Fibroblast of lung (primary cell): ENCODE data around the gene IFTAP. TPM values are rescaled to one million over a fixed set of nuclear protein-coding genes. Genes with fewer than 3 reads are reported as not detected.

ENCODE experiments used
- DNase-seq, 2 donors: peaks; one replicate each; pipeline versions ENCODE4 v3.0.0 to v3.0.0-alpha.2; 2010; ENCODE audit warnings: low read depth in 2 of 2
- H2AFZ ChIP-seq: 2 replicates; pipeline ENCODE4 v1.5.1; 2012; ENCODE audit warnings: low read length, control low read depth, inconsistent platforms
- H3K27ac ChIP-seq: 2 replicates; pipeline ENCODE4 v1.5.1; 2011; ENCODE audit warnings: low read length, control low read depth; ENCODE audit not compliant: insufficient read depth
- H3K27me3 ChIP-seq: 2 replicates; pipeline ENCODE4 v1.5.1; 2011; ENCODE audit warnings: mild to moderate bottlenecking, low read length; ENCODE audit not compliant: control insufficient read depth, insufficient read depth
- H3K36me3 ChIP-seq: 2 replicates; pipeline ENCODE4 v1.5.1; 2011; ENCODE audit warnings: low read length; ENCODE audit not compliant: control insufficient read depth, insufficient read depth
- H3K4me1 ChIP-seq: 2 replicates; pipeline ENCODE4 v1.5.1; 2011; ENCODE audit warnings: low read length; ENCODE audit not compliant: control insufficient read depth, insufficient read depth; ENCODE audit errors: extremely low read depth
- H3K4me2 ChIP-seq: 2 replicates; pipeline ENCODE4 v1.5.1; 2011; ENCODE audit warnings: low read length, control low read depth; ENCODE audit not compliant: insufficient read depth; ENCODE audit errors: extremely low read depth
- H3K4me3 ChIP-seq, 4 experiments: fragments of 200-600 bp in 1 of 4; sonication (generic) in 1 of 4; replicated peaks in 1 of 4; 2 replicates each; pipeline ENCODE4 v1.5.1; 2011 to 2016; ENCODE audit warnings: low read length in 4 of 4, low read depth in 3 of 4, mild to moderate bottlenecking in 3 of 4, control low read depth in 2 of 4, inconsistent platforms in 1 of 4, mixed read lengths in 1 of 4; ENCODE audit not compliant: insufficient read depth in 1 of 4; ENCODE audit errors: control extremely low read depth in 1 of 4
- H3K79me2 ChIP-seq: 2 replicates; pipeline ENCODE4 v1.5.1; 2012; ENCODE audit warnings: mild to moderate bottlenecking, low read length, inconsistent platforms; ENCODE audit not compliant: control insufficient read depth, insufficient read depth
- H3K9ac ChIP-seq: 2 replicates; pipeline ENCODE4 v1.5.1; 2011; ENCODE audit warnings: mild to moderate bottlenecking, low read length, control low read depth; ENCODE audit not compliant: insufficient read depth
- H3K9me3 ChIP-seq: 2 replicates; pipeline ENCODE4 v1.5.1; 2012; ENCODE audit warnings: low read depth, low read length; ENCODE audit not compliant: control insufficient read depth, insufficient read depth
- H4K20me1 ChIP-seq: 2 replicates; pipeline ENCODE4 v1.5.1; 2011; ENCODE audit warnings: low read length; ENCODE audit not compliant: control insufficient read depth, insufficient read depth; ENCODE audit errors: extremely low read depth
- EZH2 ChIP-seq: IDR thresholded peaks from 2 replicates; pipeline ENCODE4 v1.5.1; 2012; ENCODE audit warnings: low read length, control low read depth, mild to moderate bottlenecking; ENCODE audit errors: missing control alignments
- polyA plus RNA-seq, 2 donors: library from polyadenylated mRNA; depleted of rRNA in 1 of 2; stranded (reverse) in 1 of 2; unstranded in 1 of 2; fragments of >200 nt; gene quantifications; 2 replicates each; pipeline ENCODE4 v1.2.1, GENCODE V29; 2011 to 2012; ENCODE audit warnings: missing spikeins in 1 of 2
- total RNA-seq: library from RNA; depleted of rRNA; stranded (reverse); fragments of >200 nt; gene quantifications from 2 replicates; pipeline ENCODE4 v1.2.1, GENCODE V29; 2014
- TF ChIP-seq, protein P1 (sequence below), 2 donors: IDR thresholded peaks in 1 of 2; conservative IDR thresholded peaks in 1 of 2; 1 replicate in 1 of 2; 2 replicates in 1 of 2; pipeline ENCODE4 v1.5.1; 2011 to 2012; ENCODE audit warnings: low read length in 2 of 2, control low read depth in 1 of 2, inconsistent platforms in 1 of 2, low read depth in 1 of 2, mild to moderate bottlenecking in 1 of 2

Gene IFTAP
- total and polyA plus RNA-seq, 2 donors (not counting 1 experiment from before 2014, with no cell fraction given), result 41.1 to 42.7 TPM

DNA sequence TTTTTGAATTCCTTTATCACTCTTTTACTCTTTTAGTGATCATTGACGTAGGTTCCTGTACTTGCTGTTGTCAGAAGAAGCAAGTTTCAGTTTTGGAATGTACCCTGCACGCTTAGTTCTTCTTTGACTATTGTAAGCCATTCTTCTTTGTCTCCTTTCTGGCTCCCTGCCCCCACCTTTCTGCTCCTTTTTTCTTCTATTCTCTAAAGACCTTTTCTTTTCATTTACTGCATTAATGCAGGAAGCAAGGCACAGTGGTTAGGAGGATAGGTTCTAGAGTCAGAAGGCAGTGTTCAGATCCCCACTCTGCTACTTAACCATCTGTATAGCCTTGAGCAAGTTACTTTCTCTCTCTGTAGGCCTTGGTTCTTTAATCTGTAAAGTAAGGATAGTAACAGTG lies 37.5 kb downstream of the IFTAP start:
- no peak overlapping the region for H3K27ac ChIP-seq
- no peak overlapping the region for H3K4me2 ChIP-seq
- no peak overlapping the region for H2AFZ ChIP-seq
- no peaks in the 10 kb centered on the region for H3K9me3 ChIP-seq
- DNase-seq, result no peak
- no peak overlapping the region for H3K4me3 ChIP-seq
- H3K9ac ChIP-seq, result no peak overlapping the region
- H3K27me3 ChIP-seq, result no peaks in the 10 kb centered on the region
- no peaks in the 10 kb centered on the region for H3K79me2 ChIP-seq
- H3K36me3 ChIP-seq, result no peaks in the 10 kb centered on the region
- no peaks in the 10 kb centered on the region for H4K20me1 ChIP-seq
- no peaks in the 10 kb centered on the region for H3K4me1 ChIP-seq
- TF ChIP-seq, protein P1, sequence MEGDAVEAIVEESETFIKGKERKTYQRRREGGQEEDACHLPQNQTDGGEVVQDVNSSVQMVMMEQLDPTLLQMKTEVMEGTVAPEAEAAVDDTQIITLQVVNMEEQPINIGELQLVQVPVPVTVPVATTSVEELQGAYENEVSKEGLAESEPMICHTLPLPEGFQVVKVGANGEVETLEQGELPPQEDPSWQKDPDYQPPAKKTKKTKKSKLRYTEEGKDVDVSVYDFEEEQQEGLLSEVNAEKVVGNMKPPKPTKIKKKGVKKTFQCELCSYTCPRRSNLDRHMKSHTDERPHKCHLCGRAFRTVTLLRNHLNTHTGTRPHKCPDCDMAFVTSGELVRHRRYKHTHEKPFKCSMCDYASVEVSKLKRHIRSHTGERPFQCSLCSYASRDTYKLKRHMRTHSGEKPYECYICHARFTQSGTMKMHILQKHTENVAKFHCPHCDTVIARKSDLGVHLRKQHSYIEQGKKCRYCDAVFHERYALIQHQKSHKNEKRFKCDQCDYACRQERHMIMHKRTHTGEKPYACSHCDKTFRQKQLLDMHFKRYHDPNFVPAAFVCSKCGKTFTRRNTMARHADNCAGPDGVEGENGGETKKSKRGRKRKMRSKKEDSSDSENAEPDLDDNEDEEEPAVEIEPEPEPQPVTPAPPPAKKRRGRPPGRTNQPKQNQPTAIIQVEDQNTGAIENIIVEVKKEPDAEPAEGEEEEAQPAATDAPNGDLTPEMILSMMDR (conservative IDR thresholded peaks at IDR 0.05 in 1 of 2, IDR thresholded peaks at IDR 0.05 in 1 of 2; ENCODE audit: low read depth in 1 of 2, low read length in 2 of 2), result no peak
- TF ChIP-seq EZH2, result no peak

DNA sequence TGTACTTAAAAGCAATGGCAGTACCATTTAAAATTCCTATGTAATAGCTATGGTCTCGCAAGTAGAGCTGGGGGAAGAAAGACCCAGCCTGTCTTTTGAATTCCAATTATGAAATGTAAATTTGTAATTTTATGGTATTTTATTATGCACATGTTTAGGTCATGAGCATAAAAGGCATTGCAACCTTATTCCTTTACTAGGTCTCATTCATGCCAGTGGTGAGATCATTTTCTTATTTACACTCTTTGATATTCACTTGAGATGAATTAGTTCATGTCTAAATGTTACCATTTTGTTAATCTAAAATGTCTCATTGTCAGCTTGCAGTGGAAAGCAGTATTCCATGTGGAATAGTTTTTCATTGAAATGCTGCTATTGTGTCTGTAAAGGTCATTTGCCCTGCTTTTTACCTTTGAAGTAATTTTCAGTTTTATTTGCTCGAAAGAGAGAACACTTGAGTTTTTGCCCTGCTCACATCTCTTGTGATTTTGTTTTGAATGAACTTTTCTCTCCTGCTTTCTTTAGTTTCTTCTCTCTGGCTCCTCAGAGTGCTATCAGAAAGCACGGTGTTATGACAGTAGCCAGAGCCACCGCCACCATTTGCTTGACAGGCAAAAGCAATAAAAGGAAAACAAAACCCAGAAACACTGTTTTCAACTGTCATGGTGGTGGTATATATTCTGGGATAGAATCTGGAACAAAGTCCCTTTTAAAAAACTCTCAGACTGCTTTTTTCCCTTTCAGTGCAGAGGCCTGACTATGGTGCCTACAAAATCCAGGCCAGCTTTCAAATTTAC lies 41.0 kb downstream of the IFTAP start:
- no peak overlapping the region for H2AFZ ChIP-seq
- no peaks in the 10 kb centered on the region for H3K36me3 ChIP-seq
- no peak overlapping the region for H3K4me2 ChIP-seq
- no peaks in the 10 kb centered on the region for H3K4me1 ChIP-seq
- H3K27me3 ChIP-seq, result no peaks in the 10 kb centered on the region
- H3K4me3 ChIP-seq, result no peak overlapping the region
- no peaks in the 10 kb centered on the region for H3K9me3 ChIP-seq
- TF ChIP-seq, protein P1 (conservative IDR thresholded peaks at IDR 0.05 in 1 of 2, IDR thresholded peaks at IDR 0.05 in 1 of 2; ENCODE audit: low read depth in 1 of 2, low read length in 2 of 2), result no peak
- no peak for TF ChIP-seq EZH2
- no peak overlapping the region for H3K9ac ChIP-seq
- no peak overlapping the region for H3K27ac ChIP-seq
- H3K79me2 ChIP-seq, result no peaks in the 10 kb centered on the region
- H4K20me1 ChIP-seq, result no peaks in the 10 kb centered on the region
- DNase-seq, result no peak

DNA sequence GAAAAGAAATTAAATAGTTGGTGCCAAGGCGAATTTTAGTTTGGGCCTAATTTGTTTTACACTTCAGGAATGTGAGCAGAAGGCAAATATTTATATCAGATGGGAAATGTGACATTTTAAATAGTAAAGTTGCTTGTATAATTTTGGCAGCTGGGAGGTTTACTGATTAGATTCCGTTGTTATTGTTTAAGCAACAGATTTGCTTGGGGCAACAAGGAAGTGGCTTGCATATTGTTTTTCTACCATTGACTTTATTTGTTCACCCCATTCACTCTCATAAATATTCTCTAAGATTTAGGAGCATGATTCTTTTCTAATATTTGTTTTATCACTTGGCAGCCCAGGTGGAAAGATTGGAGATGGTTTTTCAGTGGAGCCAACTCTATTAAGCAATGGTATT lies 44.3 kb downstream of the IFTAP start:
- no peaks in the 10 kb centered on the region for H3K4me1 ChIP-seq
- no peaks in the 10 kb centered on the region for H3K79me2 ChIP-seq
- H3K4me3 ChIP-seq, result no peak overlapping the region
- no peaks in the 10 kb centered on the region for H3K9me3 ChIP-seq
- no peak overlapping the region for H3K9ac ChIP-seq
- no peaks in the 10 kb centered on the region for H3K36me3 ChIP-seq
- no peak overlapping the region for H3K4me2 ChIP-seq
- TF ChIP-seq EZH2, result no peak
- TF ChIP-seq, protein P1 (conservative IDR thresholded peaks at IDR 0.05 in 1 of 2, IDR thresholded peaks at IDR 0.05 in 1 of 2; ENCODE audit: low read depth in 1 of 2, low read length in 2 of 2), result no peak
- no peaks in the 10 kb centered on the region for H4K20me1 ChIP-seq
- no peak overlapping the region for H3K27ac ChIP-seq
- DNase-seq, result no peak
- H2AFZ ChIP-seq, result no peak overlapping the region
- H3K27me3 ChIP-seq, result no peaks in the 10 kb centered on the region
